Testis (tissue), 2 donors: ENCODE results near the gene TIMM23B.
"Not testable (repeated sequence)": the region's sequence is repeated elsewhere in the genome, so short reads cannot be mapped to it uniquely, and the experiment has no call there.

ENCODE experiments used
- CTCF ChIP-seq, 3 experiments: fragments of 450-650 bp in 2 of 3; fragments of 200-600 bp in 1 of 3; sonication (generic) in 1 of 3; IDR thresholded peaks; one replicate each; pipeline ENCODE4 v1.5.1; 2016 to 2019; ENCODE audit warnings: antibody characterized with exemption in 3 of 3, mild to moderate bottlenecking in 2 of 3, moderate library complexity in 1 of 3
- POLR2A ChIP-seq: fragments of 450-650 bp; IDR thresholded peaks from one replicate; pipeline ENCODE4 v1.6.1; 2017; ENCODE audit warnings: antibody characterized with exemption, mild to moderate bottlenecking, moderate library complexity

- not testable (repeated sequence) for TF ChIP-seq CTCF (IDR thresholded peaks at IDR 0.05); POLR2A
Measured at GRCh38 chr10:49953122-49953521, 11.3 kb downstream of the TIMM23B start.
